Pancreas (tissue), 10 donors: ENCODE data around the gene TMEM255B. TPM values are rescaled to one million over a fixed set of nuclear protein-coding genes. Genes with fewer than 3 reads are reported as not detected.
A peak's percentile ranks its signal among the peaks of the same experiment; 100 is the strongest.

Experiments
- ATAC-seq, 4 donors: fragments of 200-7000 bp; cut with Tn5 transposase; one replicate each; pipeline versions ENCODE4 v1.8.0 to v1.9.1; 2020; ENCODE audit warnings: mild to moderate bottlenecking in 4 of 4, moderate library complexity in 4 of 4
- DNase-seq, 6 donors: peaks; one replicate each; pipeline ENCODE4 v3.0.0-alpha.2; 2020
- FAIRE-seq: peaks from 2 replicates; lab custom pipeline; 2012; peaks lifted over from hg19 to GRCh38; lab: Jason Lieb, UNC
- H3K27ac ChIP-seq, 4 donors: fragments of 200-600 bp; sonication (generic); 1 replicate in 3 of 4; 2 replicates in 1 of 4; pipeline versions ENCODE4 v1.5.0 to v1.8.0; 2020
- H3K27me3 ChIP-seq, 4 donors: fragments of 200-600 bp; one replicate each; pipeline ENCODE4 v1.8.0; 2021
- H3K36me3 ChIP-seq, 3 donors: fragments of 200-600 bp; sonication (generic) in 1 of 3; one replicate each; pipeline versions ENCODE4 v1.5.0 to v1.8.0; 2020 to 2021
- H3K4me1 ChIP-seq, 3 donors: fragments of 200-600 bp; one replicate each; pipeline ENCODE4 v1.8.0; 2021
- H3K4me3 ChIP-seq, 4 donors: fragments of 200-600 bp; sonication (generic) in 2 of 4; one replicate each; pipeline versions ENCODE4 v1.5.0 to v1.8.0; 2020 to 2021
- H3K9me3 ChIP-seq, 4 donors: fragments of 200-600 bp; one replicate each; pipeline ENCODE4 v1.8.0; 2021
- WGBS, 2 donors: extraction: QIAGEN DNeasy Blood & Tissue Kit; methylation state at CpG; one replicate each; pipeline ENCODE4 v1.1.7; 2013; 5-methylcytosine and 5-hydroxymethylcytosine counted together
- intact Hi-C, 3 donors: fragments of 100-400 bp; cut with DNase I; formaldehyde crosslinking; loops; one replicate each; pipeline versions ENCODE4 v1.11.1 to v1.14.2; 2022
- polyA plus RNA-seq, 2 donors: library from polyadenylated mRNA; stranded (reverse); fragments of 200-250 nt; gene quantifications; one replicate each; pipeline ENCODE4 v1.2.3, GENCODE V29; 2013
- total RNA-seq, 6 donors: library from RNA; stranded (reverse); fragmentation: NEBNext Ultra II Directional in 4 of 6; extraction: Animal tissue kit (Norgen Biotek cat#: 25700) in 4 of 6; gene quantifications; one replicate each; pipeline versions ENCODE4 v1.2.1 to v1.2.4, GENCODE V29; 2021 to 2023
- TF ChIP-seq, protein P1 (sequence below), 4 donors: fragments of 200-600 bp; sonication (generic) in 3 of 4; IDR thresholded peaks; one replicate each; pipeline versions ENCODE4 v1.5.0 to v1.8.0; 2021; ENCODE audit warnings: antibody characterized with exemption in 4 of 4
- donor health status: healthy with polysubstance abuse.
- donor health status: DM: no; HTN: no; CAD: no; lungs with moderate emphysema.
- donor health status: DM: no; HTN: no; CAD: no.
- donor health status: control.
- donor health status: control.
- donor health status: Bipolar disorder and iron deficiency.
- donor health status: DM: yes; HTN: yes; CAD: no.
- donor health status: DM: no; HTN: no; CAD: no.
- donor health status: DM: no; HTN: no; CAD: no.
- donor health status: DM: yes; HTN: yes; CAD: no.

TMEM255B gene
- total and polyA plus RNA-seq, 8 donors = 1.8 to 17.9 (median 4.4) TPM

DNA sequence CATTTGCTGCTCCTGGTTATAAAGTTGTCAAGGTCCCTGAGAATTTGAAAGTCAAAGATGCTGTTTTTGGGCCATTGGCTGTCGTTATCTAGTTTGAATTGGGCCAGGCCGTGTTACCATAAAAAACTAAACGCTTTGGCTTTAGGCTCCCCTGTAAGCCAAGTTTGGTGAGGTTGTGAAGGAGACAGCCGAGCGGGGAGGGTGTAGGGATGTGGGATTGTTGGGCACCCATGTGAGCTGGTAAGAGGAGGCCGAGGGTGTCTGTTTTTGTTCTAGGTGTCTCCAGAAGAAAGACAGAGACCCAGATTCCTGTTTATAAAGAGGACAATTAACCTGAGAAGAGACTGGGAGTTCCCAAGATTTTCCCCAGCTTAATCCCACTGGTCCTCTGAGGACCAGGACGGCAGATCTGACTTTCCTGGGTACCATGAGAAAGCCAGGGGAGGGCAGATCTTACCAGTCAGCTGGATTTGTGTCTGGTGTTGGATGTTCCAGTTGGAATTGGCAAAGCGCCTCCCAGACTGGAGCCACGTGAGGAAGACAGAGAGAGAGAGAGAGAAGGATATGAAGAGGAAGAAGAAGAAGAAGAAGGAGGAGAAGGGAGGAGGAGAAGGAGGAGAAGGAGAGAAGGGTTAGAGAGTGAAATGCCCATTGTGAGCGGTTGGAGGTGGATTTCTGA lies 25.1 kb downstream of the TMEM255B start:
- no peak for FAIRE-seq
- no peak for ATAC-seq
- Histone ChIP-seq H3K36me3 (no peaks in the 10 kb centered on the region), H3K9me3 (no peaks in the 10 kb centered on the region), H3K27ac (no peak overlapping the region), H3K4me1 (no peaks in the 10 kb centered on the region), H3K4me3 (no peak overlapping the region), H3K27me3 (no peaks in the 10 kb centered on the region)
- peak in 1 of 6 donors; percentile 2 for DNase-seq
- TF ChIP-seq, protein P1, sequence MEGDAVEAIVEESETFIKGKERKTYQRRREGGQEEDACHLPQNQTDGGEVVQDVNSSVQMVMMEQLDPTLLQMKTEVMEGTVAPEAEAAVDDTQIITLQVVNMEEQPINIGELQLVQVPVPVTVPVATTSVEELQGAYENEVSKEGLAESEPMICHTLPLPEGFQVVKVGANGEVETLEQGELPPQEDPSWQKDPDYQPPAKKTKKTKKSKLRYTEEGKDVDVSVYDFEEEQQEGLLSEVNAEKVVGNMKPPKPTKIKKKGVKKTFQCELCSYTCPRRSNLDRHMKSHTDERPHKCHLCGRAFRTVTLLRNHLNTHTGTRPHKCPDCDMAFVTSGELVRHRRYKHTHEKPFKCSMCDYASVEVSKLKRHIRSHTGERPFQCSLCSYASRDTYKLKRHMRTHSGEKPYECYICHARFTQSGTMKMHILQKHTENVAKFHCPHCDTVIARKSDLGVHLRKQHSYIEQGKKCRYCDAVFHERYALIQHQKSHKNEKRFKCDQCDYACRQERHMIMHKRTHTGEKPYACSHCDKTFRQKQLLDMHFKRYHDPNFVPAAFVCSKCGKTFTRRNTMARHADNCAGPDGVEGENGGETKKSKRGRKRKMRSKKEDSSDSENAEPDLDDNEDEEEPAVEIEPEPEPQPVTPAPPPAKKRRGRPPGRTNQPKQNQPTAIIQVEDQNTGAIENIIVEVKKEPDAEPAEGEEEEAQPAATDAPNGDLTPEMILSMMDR (IDR thresholded peaks at IDR 0.05) = no peak
- intact Hi-C loops = no loop called here
- WGBS, 2 donors = 84 to 85% methylated on average over 10 of the region's 10 CpGs

DNA sequence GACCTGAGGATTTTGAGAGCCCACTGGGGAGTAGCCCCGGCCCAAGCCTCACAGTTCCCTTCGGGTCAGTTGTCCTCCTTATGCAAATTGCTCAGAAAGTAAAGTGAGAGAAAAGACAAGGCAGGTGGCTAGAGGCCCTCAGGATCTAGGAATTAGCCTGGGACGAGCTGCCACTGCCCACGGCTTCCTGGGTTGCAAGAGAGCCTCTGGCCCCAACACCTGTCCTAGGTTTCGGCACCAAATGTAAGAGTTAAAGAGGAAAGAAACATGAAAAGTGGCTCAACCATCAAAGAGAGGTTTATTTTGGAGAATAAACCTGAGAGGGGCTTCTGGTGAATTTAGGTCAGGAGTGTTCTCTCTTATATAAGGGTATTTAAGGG lies 25.6 kb downstream of the TMEM255B start:
- no peaks in the 10 kb centered on the region for H3K4me1 ChIP-seq
- no peak for ATAC-seq
- TF ChIP-seq, protein P1 (IDR thresholded peaks at IDR 0.05) = no peak
- DNase-seq = peak in 1 of 6 donors; percentile 10
- H3K9me3 ChIP-seq = no peaks in the 10 kb centered on the region
- no peaks in the 10 kb centered on the region for H3K36me3 ChIP-seq
- FAIRE-seq = no peak
- H3K4me3 ChIP-seq = no peak overlapping the region
- WGBS, 2 donors = 89 to 92% methylated on average over 4 to 5 of the region's 5 CpGs
- intact Hi-C loops = no loop called here
- H3K27ac ChIP-seq = no peak overlapping the region
- H3K27me3 ChIP-seq = no peaks in the 10 kb centered on the region

DNA sequence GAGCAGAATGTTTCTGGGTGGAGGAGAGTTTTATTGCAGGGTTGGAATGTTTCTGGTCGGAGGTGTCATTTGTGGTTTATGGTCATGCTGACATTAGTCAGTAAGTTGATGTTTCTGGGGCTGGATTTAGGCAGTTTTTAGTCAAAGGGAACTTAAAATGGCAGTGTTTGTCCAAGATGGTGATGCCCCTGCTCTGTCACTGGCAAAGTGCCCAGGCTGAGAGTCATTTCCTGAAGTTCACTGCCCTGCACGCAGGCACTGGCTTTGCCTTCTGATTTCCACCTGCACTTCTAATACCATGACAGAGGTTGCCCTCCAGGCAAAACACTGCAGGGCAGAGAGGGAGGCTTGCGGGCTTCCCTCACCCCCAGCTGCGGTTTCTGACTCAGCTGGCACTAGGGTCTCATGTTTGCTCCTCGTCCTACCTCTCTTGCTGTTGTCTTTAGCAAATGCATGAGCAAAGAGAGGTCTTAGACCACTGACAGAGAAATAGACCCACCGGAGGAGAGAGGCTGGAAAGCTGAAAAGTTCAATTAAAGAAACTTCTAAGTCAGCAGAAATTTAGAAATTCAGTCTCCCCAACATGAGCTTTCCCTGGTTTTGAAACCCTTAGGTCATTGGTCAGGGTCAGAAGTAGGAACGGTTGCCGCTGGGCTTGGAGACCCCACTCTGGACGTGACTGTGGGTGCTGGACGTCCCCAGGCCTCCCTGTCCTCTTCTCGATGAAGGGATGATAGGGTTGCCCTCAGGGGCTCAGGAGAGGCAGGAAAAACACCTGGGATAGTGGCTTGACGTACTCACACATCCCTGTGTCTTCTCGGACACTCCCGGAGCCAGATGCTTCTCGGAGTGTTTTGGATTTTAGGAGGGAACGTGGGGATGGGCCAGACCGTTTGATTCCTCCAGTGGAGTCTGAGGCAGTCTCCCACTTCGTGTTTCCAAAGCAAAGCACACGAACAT lies 26.3 kb downstream of the TMEM255B start:
- H3K9me3 ChIP-seq = no peaks in the 10 kb centered on the region
- ATAC-seq (no peak), FAIRE-seq (no peak), DNase-seq (peak in 1 of 6 donors; percentile 14)
- H3K27me3 ChIP-seq = no peaks in the 10 kb centered on the region
- TF ChIP-seq, protein P1 (IDR thresholded peaks at IDR 0.05) = no peak
- no peaks in the 10 kb centered on the region for H3K4me1 ChIP-seq
- intact Hi-C loops = no loop called here
- no peaks in the 10 kb centered on the region for H3K36me3 ChIP-seq
- WGBS, 2 donors = 77 to 81% methylated on average over 19 of the region's 19 CpGs
- H3K27ac ChIP-seq = no peak overlapping the region
- H3K4me3 ChIP-seq = no peak overlapping the region

DNA sequence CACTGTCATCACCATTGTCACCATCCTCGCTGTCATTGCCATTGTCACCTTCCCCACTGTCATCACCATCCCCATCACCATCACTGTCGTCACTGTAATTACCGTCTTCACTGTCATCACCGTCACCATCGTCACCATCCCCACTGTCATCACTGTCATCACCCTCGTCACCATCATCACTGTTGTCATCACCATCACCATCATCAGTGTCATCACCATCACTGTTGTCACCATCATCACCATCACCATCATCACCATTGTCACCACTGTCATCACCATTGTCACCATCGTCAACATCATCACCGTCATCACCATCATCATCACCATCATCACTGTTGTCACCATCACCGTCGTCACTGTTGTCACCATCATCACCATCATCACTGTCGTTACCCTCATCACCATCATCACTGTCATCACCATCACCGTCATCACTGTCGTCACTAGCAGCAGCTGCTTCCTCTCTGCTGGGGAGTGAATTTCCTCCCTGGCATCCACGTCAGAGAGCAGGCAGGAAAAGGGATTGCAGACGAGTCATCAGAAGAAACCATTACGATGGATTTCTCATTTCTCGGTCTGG lies 27.3 kb downstream of the TMEM255B start:
- DNase-seq = no peak

More for the DNA sequence above, 27.3 kb downstream of the TMEM255B start:
- intact Hi-C loops = no loop called here
- Histone ChIP-seq H3K27me3 (no peaks in the 10 kb centered on the region), H3K4me3 (no peak overlapping the region), H3K36me3 (no peaks in the 10 kb centered on the region), H3K27ac (no peak overlapping the region), H3K4me1 (no peaks in the 10 kb centered on the region), H3K9me3 (no peaks in the 10 kb centered on the region)
- WGBS, 2 donors = 78 to 80% methylated on average over 17 of the region's 17 CpGs
- FAIRE-seq (no peak), ATAC-seq (no peak)
- TF ChIP-seq, protein P1 (IDR thresholded peaks at IDR 0.05) = no peak
